Amniotic epithelial cell (primary cell): ENCODE data around the gene SORL1.

Experiments used
- DNase-seq: peaks from one replicate; pipeline ENCODE4 v3.0.0-alpha.2; 2010; ENCODE audit warnings: low read depth

The SORL1 gene

DNA sequence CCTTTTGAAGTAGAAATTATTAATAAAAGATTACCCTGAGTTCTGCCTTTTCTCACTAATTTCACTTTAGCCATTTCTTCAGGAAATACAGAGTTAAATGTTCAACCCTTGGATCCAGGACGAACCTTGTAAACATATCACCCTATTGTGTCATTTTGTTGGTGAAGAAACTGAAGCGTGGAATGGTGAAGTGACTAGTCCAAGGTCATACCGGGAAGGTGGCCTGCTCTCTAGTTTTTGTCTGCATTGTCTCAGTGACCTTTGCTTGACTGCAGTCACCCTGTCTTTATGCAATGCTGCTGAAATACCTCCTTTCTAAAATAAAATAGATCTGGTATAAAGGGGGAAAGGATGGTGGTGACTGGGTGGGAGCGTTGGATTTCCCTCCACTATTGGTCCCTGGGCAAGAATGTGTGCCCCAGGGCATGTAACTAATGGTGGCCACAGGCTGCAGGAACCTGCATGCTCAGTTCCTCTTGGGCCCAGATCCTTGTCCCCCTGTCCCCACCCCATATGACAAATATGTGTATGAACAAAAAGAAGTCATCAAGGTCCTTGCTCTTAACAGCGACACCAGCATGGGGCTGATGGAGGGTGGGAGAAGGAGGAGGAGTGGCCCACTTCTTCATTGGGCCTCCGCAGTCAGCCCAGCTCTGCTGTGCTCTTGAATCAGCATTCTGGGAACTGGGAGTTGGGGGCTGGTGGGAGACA is 1.6 kb downstream of the SORL1 start:
- no peak for DNase-seq

- DNase-seq: no peak
Observed at GRCh38 chr11:121455115-121455514, 3.0 kb downstream of the SORL1 start.

GRCh38 chr11:121456151-121456550 is 4.0 kb downstream of the SORL1 start:
- no peak for DNase-seq

- no peak for DNase-seq
Observed at GRCh38 chr11:121456816-121457431, 4.8 kb downstream of the SORL1 start.

DNA sequence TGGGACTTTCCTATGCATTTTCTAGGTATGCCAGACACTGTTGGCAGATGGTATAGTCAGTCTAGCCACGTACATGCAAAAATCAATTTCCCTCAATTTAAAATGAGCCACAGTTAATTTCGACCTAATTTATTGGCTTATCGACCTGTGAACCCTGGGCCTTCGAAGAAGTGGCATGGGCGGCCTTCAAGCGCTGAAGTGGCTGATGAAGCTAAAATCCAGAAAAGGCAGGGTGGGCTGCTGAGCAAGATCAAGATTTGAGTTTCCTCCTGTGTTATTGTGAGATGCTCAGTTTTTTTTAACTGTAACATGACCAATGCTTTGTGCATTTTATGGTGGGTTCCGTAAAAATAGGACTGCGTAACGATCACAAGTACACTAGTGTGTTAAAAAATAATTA is 6.4 kb downstream of the SORL1 start:
- DNase-seq: no peak

GRCh38 chr11:121459413-121460017 is 7.4 kb downstream of the SORL1 start:
- DNase-seq: no peak

GRCh38 chr11:121460941-121461514 is 8.9 kb downstream of the SORL1 start:
- DNase-seq: peak; percentile 6

DNA sequence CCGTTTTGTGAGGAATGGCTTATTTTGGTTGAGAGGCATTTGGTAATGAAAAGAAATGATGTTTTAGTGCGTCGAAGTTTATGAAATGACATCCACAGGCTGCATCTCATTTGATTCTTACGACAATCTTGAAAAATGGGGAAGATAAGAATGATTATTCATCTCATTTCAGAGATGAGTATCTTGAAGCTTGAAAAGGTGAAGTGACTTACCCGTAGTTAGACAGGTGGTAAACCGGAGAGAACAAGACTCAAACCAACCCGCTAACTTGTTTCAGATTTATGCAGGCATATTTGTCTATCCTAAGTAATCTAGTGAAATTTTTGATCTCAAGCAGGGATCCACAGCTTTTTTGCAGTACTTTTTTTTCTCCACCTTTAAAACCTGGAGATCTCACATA is 9.7 kb downstream of the SORL1 start:
- DNase-seq: no peak

- DNase-seq: no peak
Observed at GRCh38 chr11:121463689-121464335, 11.7 kb downstream of the SORL1 start.

DNA sequence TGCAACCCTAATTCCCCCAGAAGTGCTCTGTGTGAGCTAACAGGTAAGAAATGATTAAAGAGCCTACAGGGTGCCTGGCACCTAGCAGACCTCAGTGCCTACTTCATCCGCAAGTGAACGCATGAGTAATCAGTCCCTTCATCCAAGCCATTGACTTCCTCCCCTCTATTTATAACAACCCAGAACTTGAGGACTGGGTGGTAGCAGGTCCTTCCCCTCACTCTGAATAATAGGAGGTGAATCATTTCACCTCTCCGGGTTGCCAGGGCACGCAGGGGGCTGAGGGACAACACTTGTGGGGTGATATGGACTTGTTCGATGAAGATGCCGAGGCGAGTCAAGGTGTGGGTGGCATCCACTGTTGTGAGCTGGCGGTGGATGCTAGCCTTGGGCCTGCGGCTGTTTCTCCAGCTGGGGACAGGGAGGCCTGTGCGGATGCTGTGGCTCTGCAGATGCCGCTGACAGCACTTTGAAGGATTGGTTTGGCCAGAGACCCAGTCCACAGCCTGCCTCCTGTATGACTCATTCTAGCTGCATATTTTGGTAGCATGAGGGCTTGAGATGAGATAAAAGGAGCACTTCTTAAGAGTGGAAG is 12.3 kb downstream of the SORL1 start:
- peak; percentile 90 for DNase-seq

- no peak for DNase-seq
Observed at GRCh38 chr11:121465709-121466062, 13.6 kb downstream of the SORL1 start.

DNA sequence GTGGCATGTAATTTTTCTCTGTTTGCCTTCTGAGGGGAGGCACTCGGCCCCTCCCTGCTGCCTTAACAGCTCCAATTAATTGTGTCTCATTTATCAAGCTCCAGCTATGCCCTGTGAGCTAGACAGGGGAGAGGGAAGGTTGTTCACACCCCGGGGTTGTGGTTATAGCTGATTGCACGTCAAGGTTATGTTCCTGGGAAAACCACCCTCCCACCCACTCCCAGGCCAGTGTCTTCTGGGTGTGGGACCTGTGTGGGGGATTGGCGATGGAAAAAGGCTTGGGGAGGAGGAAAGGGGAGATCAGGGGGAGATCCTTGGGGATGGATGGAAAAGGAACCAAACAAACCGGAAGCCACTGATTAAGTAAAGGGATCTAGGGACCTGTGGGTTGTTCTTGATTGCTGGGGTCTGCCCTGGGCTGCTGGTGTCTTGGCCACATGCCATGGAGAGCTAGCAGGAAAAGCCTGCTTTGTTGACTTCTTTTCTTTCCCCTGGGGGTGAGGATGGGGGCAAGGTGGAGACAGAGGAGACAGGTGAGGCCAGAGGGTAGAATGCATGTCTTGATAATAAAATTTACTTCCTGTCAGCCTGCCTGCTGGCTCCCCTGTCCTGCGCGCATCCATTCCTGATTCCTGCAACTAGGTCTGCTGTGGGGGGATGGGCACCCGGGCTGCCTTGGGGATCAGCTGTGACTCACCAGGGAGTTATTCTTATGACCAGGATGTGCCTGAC is 14.1 kb downstream of the SORL1 start:
- peak; percentile 85 for DNase-seq

- DNase-seq: no peak
Observed at GRCh38 chr11:121467471-121467870, 15.4 kb downstream of the SORL1 start.

DNA sequence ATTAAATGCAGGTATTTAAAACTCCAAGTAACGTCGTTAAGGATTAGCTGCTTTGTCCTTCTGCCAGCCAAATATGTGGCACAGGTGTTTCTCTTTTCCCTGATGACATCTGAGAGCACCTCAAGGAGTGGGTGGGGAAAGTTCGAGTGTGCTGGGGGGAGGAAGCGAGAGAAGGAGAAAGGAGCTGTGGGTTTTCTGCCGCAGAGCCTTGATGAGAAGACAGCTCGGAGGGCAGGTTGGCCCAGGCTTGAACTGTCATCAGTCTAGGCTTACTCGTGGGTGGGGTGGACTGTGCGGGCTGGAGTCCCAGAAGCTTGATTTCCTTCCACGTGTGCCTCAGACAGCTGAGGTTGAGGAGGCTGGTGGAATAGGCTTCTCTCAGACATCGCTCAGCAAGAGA is 15.9 kb downstream of the SORL1 start:
- DNase-seq: no peak

GRCh38 chr11:121469910-121470309 is 17.8 kb downstream of the SORL1 start:
- no peak for DNase-seq

GRCh38 chr11:121471167-121471566 is 19.1 kb downstream of the SORL1 start:
- no peak for DNase-seq

- DNase-seq: no peak
Observed at GRCh38 chr11:121472312-121472711, 20.2 kb downstream of the SORL1 start.

- DNase-seq: no peak
Observed at GRCh38 chr11:121473064-121473777, 21.1 kb downstream of the SORL1 start.

DNA sequence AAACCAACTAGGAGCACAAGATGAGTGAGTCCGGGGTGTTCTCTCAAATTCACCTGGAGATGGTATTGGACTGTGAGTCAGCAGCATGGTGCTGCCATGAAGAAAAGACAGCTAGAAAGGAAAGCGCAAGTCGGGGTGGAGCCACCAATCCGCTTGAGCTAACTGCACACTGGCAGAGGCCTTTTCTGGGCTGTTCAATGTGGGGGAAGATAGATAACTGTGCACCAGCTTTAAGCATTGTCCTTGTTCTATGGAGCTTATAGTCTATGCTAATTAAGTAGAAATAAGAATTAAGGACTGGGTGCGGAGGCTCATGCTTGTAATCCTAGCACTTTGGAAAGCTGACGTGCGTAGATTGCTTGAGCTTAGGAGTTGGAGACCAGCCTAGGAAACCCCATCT is 22.6 kb downstream of the SORL1 start:
- no peak for DNase-seq

GRCh38 chr11:121476379-121477032 is 24.4 kb downstream of the SORL1 start:
- no peak for DNase-seq
